GM21723 (cell line): ENCODE results near the gene SHE.
"Not testable (repeated sequence)": the region's sequence is repeated elsewhere in the genome, so short reads cannot be mapped to it uniquely, and the experiment has no call there.

Experiments used
- ATAC-seq: cut with Tn5 transposase; IDR thresholded peaks from one replicate; pipeline ENCODE4 v1.9.1; 2021; ENCODE audit warnings: mild to moderate bottlenecking, moderate library complexity; ENCODE audit not compliant: unreplicated experiment

The SHE gene

GRCh38 chr1:154502066-154502743 is at the start of gene SHE, which contains the start of gene TDRD10:
Gene SHE (minus strand): TSS chr1:154502412. CDS start chr1:154502026, 386 bp downstream.
Gene TDRD10 (plus strand): TSS chr1:154502219. CDS start chr1:154506904, 4,685 bp downstream.
- no peak for ATAC-seq

GRCh38 chr1:154551474-154551873 is 49.3 kb upstream of the SHE start:
- ATAC-seq, result no peak

GRCh38 chr1:154550657-154551056 is 48.4 kb upstream of the SHE start:
- ATAC-seq, result no peak

- no peak for ATAC-seq
Observed at GRCh38 chr1:154550070-154550469, 47.9 kb upstream of the SHE start.

- no peak for ATAC-seq
Observed at GRCh38 chr1:154549202-154549770, 47.1 kb upstream of the SHE start.

GRCh38 chr1:154548028-154548427 is 45.8 kb upstream of the SHE start:
- ATAC-seq, result no peak

GRCh38 chr1:154547105-154547732 is 45.0 kb upstream of the SHE start:
- no peak for ATAC-seq

- no peak for ATAC-seq
Observed at GRCh38 chr1:154546264-154547063, 44.3 kb upstream of the SHE start.

GRCh38 chr1:154541231-154541630 is 39.0 kb upstream of the SHE start:
- no peak for ATAC-seq

GRCh38 chr1:154539486-154540483 is 37.6 kb upstream of the SHE start:
- ATAC-seq, result no peak

GRCh38 chr1:154536570-154536969 is 34.4 kb upstream of the SHE start:
- ATAC-seq, result no peak

- no peak for ATAC-seq
Observed at GRCh38 chr1:154533952-154534844, 32.0 kb upstream of the SHE start.

- ATAC-seq, result not testable (repeated sequence)
Observed at GRCh38 chr1:154531950-154532349, 29.7 kb upstream of the SHE start.

- ATAC-seq, result no peak
Observed at GRCh38 chr1:154529308-154529707, 27.1 kb upstream of the SHE start.

GRCh38 chr1:154527192-154527591 is 25.0 kb upstream of the SHE start:
- no peak for ATAC-seq

- ATAC-seq, result no peak
Observed at GRCh38 chr1:154524881-154525280, 22.7 kb upstream of the SHE start.

- no peak for ATAC-seq
Observed at GRCh38 chr1:154521695-154522094, 19.5 kb upstream of the SHE start.

- ATAC-seq, result no peak
Observed at GRCh38 chr1:154520333-154520732, 18.1 kb upstream of the SHE start.

GRCh38 chr1:154519591-154519991 is 17.4 kb upstream of the SHE start:
- no peak for ATAC-seq
